ENCODE measurements around the gene ARHGEF28. TPM values are rescaled to one million over a fixed set of nuclear protein-coding genes. Genes with fewer than 3 reads are reported as not detected.

ARHGEF28 gene
- total RNA-seq, 1 donor, result 0.63 TPM

GRCh38 chr5:73663161-73663859 is 37.3 kb downstream of the ARHGEF28 start:
- peaks cover 4% of the 10 kb centered on the region for H3K4me1 ChIP-seq (ENCODE audit: insufficient read depth, low read length)

GRCh38 chr5:73663860-73664240 is 37.9 kb downstream of the ARHGEF28 start:
- peaks cover 4% of the 10 kb centered on the region for H3K4me1 ChIP-seq (ENCODE audit: insufficient read depth, low read length)
- H3K27me3 ChIP-seq (ENCODE audit: insufficient read depth, low read length), result no peaks in the 10 kb centered on the region
- H3K9me3 ChIP-seq (ENCODE audit: low read depth, low read length), result no peaks in the 10 kb centered on the region
- H3K4me3 ChIP-seq (ENCODE audit: low read length), result no peak overlapping the region

More at GRCh38 chr5:73663161-73663859, 37.3 kb downstream of the ARHGEF28 start:
- no peaks in the 10 kb centered on the region for H3K9me3 ChIP-seq (ENCODE audit: low read depth, low read length)
- no peaks in the 10 kb centered on the region for H3K27me3 ChIP-seq (ENCODE audit: insufficient read depth, low read length)
- H3K4me3 ChIP-seq (ENCODE audit: low read length), result no peak overlapping the region

- Histone ChIP-seq H3K27me3 (ENCODE audit: insufficient read depth, low read length) (no peaks in the 10 kb centered on the region), H3K9me3 (ENCODE audit: low read depth, low read length) (no peaks in the 10 kb centered on the region), H3K4me3 (ENCODE audit: low read length) (no peak overlapping the region), H3K4me1 (ENCODE audit: insufficient read depth, low read length) (peaks cover 4% of the 10 kb centered on the region)
Measured at GRCh38 chr5:73664796-73665195, 38.8 kb downstream of the ARHGEF28 start.

GRCh38 chr5:73666891-73667290 is 40.9 kb downstream of the ARHGEF28 start:
- H3K4me3 ChIP-seq (ENCODE audit: low read length), result no peak overlapping the region
- H3K4me1 ChIP-seq (ENCODE audit: insufficient read depth, low read length), result peaks cover 4% of the 10 kb centered on the region
- no peaks in the 10 kb centered on the region for H3K9me3 ChIP-seq (ENCODE audit: low read depth, low read length)
- H3K27me3 ChIP-seq (ENCODE audit: insufficient read depth, low read length), result no peaks in the 10 kb centered on the region

GRCh38 chr5:73668017-73668416 is 42.0 kb downstream of the ARHGEF28 start:
- Histone ChIP-seq H3K9me3 (ENCODE audit: low read depth, low read length) (no peaks in the 10 kb centered on the region), H3K27me3 (ENCODE audit: insufficient read depth, low read length) (no peaks in the 10 kb centered on the region), H3K4me3 (ENCODE audit: low read length) (no peak overlapping the region), H3K4me1 (ENCODE audit: insufficient read depth, low read length) (peaks cover 4% of the 10 kb centered on the region)

GRCh38 chr5:73668486-73669111 is 42.6 kb downstream of the ARHGEF28 start:
- no peaks in the 10 kb centered on the region for H3K27me3 ChIP-seq (ENCODE audit: insufficient read depth, low read length)
- no peaks in the 10 kb centered on the region for H3K9me3 ChIP-seq (ENCODE audit: low read depth, low read length)
- H3K4me3 ChIP-seq (ENCODE audit: low read length), result no peak overlapping the region
- H3K4me1 ChIP-seq (ENCODE audit: insufficient read depth, low read length), result peaks cover 4% of the 10 kb centered on the region

GRCh38 chr5:73670731-73671130 is 44.7 kb downstream of the ARHGEF28 start:
- H3K4me3 ChIP-seq (ENCODE audit: low read length), result no peak overlapping the region
- peaks cover 4% of the 10 kb centered on the region for H3K4me1 ChIP-seq (ENCODE audit: insufficient read depth, low read length)
- H3K9me3 ChIP-seq (ENCODE audit: low read depth, low read length), result no peaks in the 10 kb centered on the region
- no peaks in the 10 kb centered on the region for H3K27me3 ChIP-seq (ENCODE audit: insufficient read depth, low read length)

- Histone ChIP-seq H3K27me3 (ENCODE audit: insufficient read depth, low read length) (no peaks in the 10 kb centered on the region), H3K4me3 (ENCODE audit: low read length) (no peak overlapping the region), H3K4me1 (ENCODE audit: insufficient read depth, low read length) (no peaks in the 10 kb centered on the region), H3K9me3 (ENCODE audit: low read depth, low read length) (no peaks in the 10 kb centered on the region)
Measured at GRCh38 chr5:73672132-73672531, 46.1 kb downstream of the ARHGEF28 start.

- Histone ChIP-seq H3K4me1 (ENCODE audit: insufficient read depth, low read length) (no peaks in the 10 kb centered on the region), H3K4me3 (ENCODE audit: low read length) (no peak overlapping the region), H3K27me3 (ENCODE audit: insufficient read depth, low read length) (no peaks in the 10 kb centered on the region), H3K9me3 (ENCODE audit: low read depth, low read length) (no peaks in the 10 kb centered on the region)
Measured at GRCh38 chr5:73673161-73673591, 47.2 kb downstream of the ARHGEF28 start.

- Histone ChIP-seq H3K4me3 (ENCODE audit: low read length) (no peak overlapping the region), H3K27me3 (ENCODE audit: insufficient read depth, low read length) (no peaks in the 10 kb centered on the region), H3K9me3 (ENCODE audit: low read depth, low read length) (no peaks in the 10 kb centered on the region), H3K4me1 (ENCODE audit: insufficient read depth, low read length) (no peaks in the 10 kb centered on the region)
Measured at GRCh38 chr5:73674669-73675004, 48.6 kb downstream of the ARHGEF28 start.

GRCh38 chr5:73678322-73678740 is 52.3 kb downstream of the ARHGEF28 start:
- Histone ChIP-seq H3K27me3 (ENCODE audit: insufficient read depth, low read length) (no peaks in the 10 kb centered on the region), H3K9me3 (ENCODE audit: low read depth, low read length) (no peaks in the 10 kb centered on the region), H3K4me3 (ENCODE audit: low read length) (no peak overlapping the region), H3K4me1 (ENCODE audit: insufficient read depth, low read length) (no peaks in the 10 kb centered on the region)

GRCh38 chr5:73678807-73679206 is 52.8 kb downstream of the ARHGEF28 start:
- H3K4me1 ChIP-seq (ENCODE audit: insufficient read depth, low read length), result no peaks in the 10 kb centered on the region
- no peaks in the 10 kb centered on the region for H3K27me3 ChIP-seq (ENCODE audit: insufficient read depth, low read length)
- H3K4me3 ChIP-seq (ENCODE audit: low read length), result no peak overlapping the region
- H3K9me3 ChIP-seq (ENCODE audit: low read depth, low read length), result no peaks in the 10 kb centered on the region

GRCh38 chr5:73682176-73682575 is 56.2 kb downstream of the ARHGEF28 start:
- no peaks in the 10 kb centered on the region for H3K9me3 ChIP-seq (ENCODE audit: low read depth, low read length)

GRCh38 chr5:73684691-73685090 is 58.7 kb downstream of the ARHGEF28 start:
- no peaks in the 10 kb centered on the region for H3K9me3 ChIP-seq (ENCODE audit: low read depth, low read length)
- H3K27me3 ChIP-seq (ENCODE audit: insufficient read depth, low read length), result no peaks in the 10 kb centered on the region
- H3K4me3 ChIP-seq (ENCODE audit: low read length), result no peak overlapping the region
- H3K4me1 ChIP-seq (ENCODE audit: insufficient read depth, low read length), result no peaks in the 10 kb centered on the region

More at GRCh38 chr5:73682176-73682575, 56.2 kb downstream of the ARHGEF28 start:
- no peaks in the 10 kb centered on the region for H3K4me1 ChIP-seq (ENCODE audit: insufficient read depth, low read length)
- no peaks in the 10 kb centered on the region for H3K27me3 ChIP-seq (ENCODE audit: insufficient read depth, low read length)
- no peak overlapping the region for H3K4me3 ChIP-seq (ENCODE audit: low read length)

- H3K27me3 ChIP-seq (ENCODE audit: insufficient read depth, low read length), result no peaks in the 10 kb centered on the region
Measured at GRCh38 chr5:73686912-73687311, 60.9 kb downstream of the ARHGEF28 start.

GRCh38 chr5:73687357-73687756 is 61.4 kb downstream of the ARHGEF28 start:
- H3K9me3 ChIP-seq (ENCODE audit: low read depth, low read length), result no peaks in the 10 kb centered on the region
- H3K27me3 ChIP-seq (ENCODE audit: insufficient read depth, low read length), result no peaks in the 10 kb centered on the region
- H3K4me3 ChIP-seq (ENCODE audit: low read length), result no peak overlapping the region
- H3K4me1 ChIP-seq (ENCODE audit: insufficient read depth, low read length), result no peaks in the 10 kb centered on the region

More at GRCh38 chr5:73686912-73687311, 60.9 kb downstream of the ARHGEF28 start:
- H3K4me1 ChIP-seq (ENCODE audit: insufficient read depth, low read length), result no peaks in the 10 kb centered on the region
- no peak overlapping the region for H3K4me3 ChIP-seq (ENCODE audit: low read length)
- no peaks in the 10 kb centered on the region for H3K9me3 ChIP-seq (ENCODE audit: low read depth, low read length)
